Left lung (tissue), 10 donors: Measurements from ENCODE around the gene DTNB. TPM values are rescaled to one million over a fixed set of nuclear protein-coding genes. Genes with fewer than 3 reads are reported as not detected.

Experiments
- ATAC-seq: fragments of 200-7000 bp; cut with Tn5 transposase; one replicate; pipeline ENCODE4 v1.9.1; 2020; ENCODE audit warnings: moderate library complexity
- DNase-seq, 4 donors: peaks; one replicate each; pipeline ENCODE4 v3.0.0-alpha.2; 2013 to 2020
- H3K27ac ChIP-seq, 2 donors: fragments of 200-600 bp; sonication (generic) in 1 of 2; one replicate each; pipeline versions ENCODE4 v1.5.0 to v1.8.0; 2020 to 2021
- H3K27me3 ChIP-seq, 2 donors: fragments of 200-600 bp; sonication (generic) in 1 of 2; one replicate each; pipeline versions ENCODE4 v1.5.0 to v1.8.0; 2020 to 2021
- H3K36me3 ChIP-seq, 2 donors: fragments of 200-600 bp; sonication (generic) in 1 of 2; one replicate each; pipeline versions ENCODE4 v1.5.0 to v1.8.0; 2020 to 2021
- H3K4me1 ChIP-seq, 2 donors: fragments of 200-600 bp; one replicate each; pipeline ENCODE4 v1.8.0; 2021
- H3K4me3 ChIP-seq, 2 donors: fragments of 200-600 bp; sonication (generic) in 1 of 2; one replicate each; pipeline versions ENCODE4 v1.5.0 to v1.8.0; 2020 to 2021; ENCODE audit warnings: mild to moderate bottlenecking in 1 of 2
- H3K9me3 ChIP-seq, 2 donors: fragments of 200-600 bp; sonication (generic) in 1 of 2; one replicate each; pipeline versions ENCODE4 v1.5.0 to v1.8.0; 2020 to 2021
- CTCF ChIP-seq, 2 donors: fragments of 200-600 bp; sonication (generic) in 1 of 2; IDR thresholded peaks; one replicate each; pipeline versions ENCODE4 v1.5.0 to v1.8.0; 2021; ENCODE audit warnings: antibody characterized with exemption in 2 of 2
- intact Hi-C, 2 donors: fragments of 100-400 bp; cut with DNase I; formaldehyde crosslinking; loops; one replicate each; pipeline versions ENCODE4 v1.11.2 to v1.14.2; 2022
- polyA plus RNA-seq, 6 donors: library from polyadenylated mRNA; unstranded; fragments of 120-200 nt; gene quantifications; one replicate each; pipeline ENCODE4 v1.2.1, GENCODE V29; 2013; ENCODE audit not compliant: insufficient read length in 6 of 6
- total RNA-seq, 2 donors: library from RNA; stranded (reverse); fragmentation: NEBNext Ultra II Directional; extraction: Animal tissue kit (Norgen Biotek cat#: 25700); gene quantifications; one replicate each; pipeline ENCODE4 v1.2.1, GENCODE V29; 2021
- donor health status: DM: no; HTN: yes; CAD: no.
- donor health status: DM: no; HTN: no; CAD: no.

DTNB gene
- total and polyA plus RNA-seq, 8 donors, result 17.6 to 32.5 (median 29.5) TPM

- no peaks in the 10 kb centered on the region for H3K36me3 ChIP-seq
- H3K27me3 ChIP-seq, result no peaks in the 10 kb centered on the region
- no peak for DNase-seq
- no peak for TF ChIP-seq CTCF (IDR thresholded peaks at IDR 0.05)
- intact Hi-C loops, result no loop called here
- H3K27ac ChIP-seq, result no peak overlapping the region
- no peak for ATAC-seq
- H3K4me1 ChIP-seq, result no peaks in the 10 kb centered on the region
- H3K4me3 ChIP-seq, result no peak overlapping the region
- no peaks in the 10 kb centered on the region for H3K9me3 ChIP-seq
Measured at GRCh38 chr2:25572638-25573037, 100.7 kb downstream of the DTNB start.

GRCh38 chr2:25570161-25570845 is 103.1 kb downstream of the DTNB start:
- no peak for TF ChIP-seq CTCF (IDR thresholded peaks at IDR 0.05)
- Histone ChIP-seq H3K9me3 (no peaks in the 10 kb centered on the region), H3K4me1 (peaks cover 0 to 17% of the 10 kb centered on the region in 2 donors), H3K36me3 (no peaks in the 10 kb centered on the region), H3K27me3 (no peaks in the 10 kb centered on the region), H3K4me3 (no peak overlapping the region), H3K27ac (no peak overlapping the region)
- no peak for ATAC-seq
- no peak for DNase-seq
- intact Hi-C loops, result no loop called here

- ATAC-seq (peak; percentile 89), DNase-seq (peak in 1 of 4 donors; percentile 42)
- Histone ChIP-seq H3K27me3 (no peaks in the 10 kb centered on the region), H3K9me3 (no peaks in the 10 kb centered on the region), H3K4me3 (no peak overlapping the region), H3K36me3 (no peaks in the 10 kb centered on the region), H3K27ac (peak overlapping the region in 1 of 2 donors; percentile 72), H3K4me1 (peaks cover 0 to 17% of the 10 kb centered on the region in 2 donors)
- intact Hi-C loops, result no loop called here
- peak; percentile 25 to 28 for TF ChIP-seq CTCF (IDR thresholded peaks at IDR 0.05)
Measured at GRCh38 chr2:25567406-25567805, 106.0 kb downstream of the DTNB start.

GRCh38 chr2:25566694-25567093 is 106.7 kb downstream of the DTNB start:
- no peak overlapping the region for H3K4me3 ChIP-seq
- peaks cover 0 to 17% of the 10 kb centered on the region in 2 donors for H3K4me1 ChIP-seq
- no peak for TF ChIP-seq CTCF (IDR thresholded peaks at IDR 0.05)
- peak; percentile 78 for ATAC-seq
- no peaks in the 10 kb centered on the region for H3K27me3 ChIP-seq
- intact Hi-C loops, result no loop called here
- DNase-seq, result peak in 2 of 4 donors; percentile 33 to 57
- peak overlapping the region in 1 of 2 donors; percentile 72 for H3K27ac ChIP-seq
- H3K36me3 ChIP-seq, result no peaks in the 10 kb centered on the region
- H3K9me3 ChIP-seq, result no peaks in the 10 kb centered on the region

GRCh38 chr2:25566094-25566493 is 107.3 kb downstream of the DTNB start:
- Histone ChIP-seq H3K36me3 (no peaks in the 10 kb centered on the region), H3K9me3 (no peaks in the 10 kb centered on the region), H3K27me3 (no peaks in the 10 kb centered on the region), H3K27ac (no peak overlapping the region), H3K4me3 (no peak overlapping the region), H3K4me1 (peaks cover 0 to 17% of the 10 kb centered on the region in 2 donors)
- intact Hi-C loops, result no loop called here
- TF ChIP-seq CTCF (IDR thresholded peaks at IDR 0.05), result no peak
- ATAC-seq (no peak), DNase-seq (no peak)
